ENCODE measurements around the gene PLEK2. TPM values are rescaled to one million over a fixed set of nuclear protein-coding genes. Genes with fewer than 3 reads are reported as not detected.

PLEK2 gene
- total and polyA plus RNA-seq, 4 donors = 2.8 to 4.9 (median 3.9) TPM

DNA sequence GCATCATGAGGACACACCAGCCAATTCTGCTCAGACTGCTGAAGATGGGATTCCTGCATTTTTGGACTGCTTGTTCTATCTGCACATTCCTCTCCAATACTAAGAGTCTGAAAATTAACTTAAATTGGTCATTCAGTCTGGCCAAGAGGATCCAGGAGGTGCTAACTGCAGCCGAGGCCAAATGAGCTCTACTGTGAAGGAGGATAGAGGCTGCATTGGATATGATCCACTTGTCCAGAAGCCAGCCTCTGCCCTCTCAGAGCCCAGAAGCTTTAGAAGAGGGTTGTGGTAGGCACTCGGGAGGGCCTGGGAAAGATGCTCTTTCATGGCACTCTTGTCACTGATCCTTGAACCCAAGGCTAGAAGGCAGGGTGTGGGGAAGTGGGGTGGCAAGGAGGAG lies 37.1 kb upstream of the PLEK2 start:
- DNase-seq (no peak), ATAC-seq (ENCODE audit: insufficient read depth, low FRiP score) (no peak)
- Histone ChIP-seq H3K9ac (ENCODE audit: insufficient read depth in 1 of 2, low read length in 2 of 2) (no peak overlapping the region), H3K36me3 (ENCODE audit: control insufficient read depth in 4 of 4, insufficient read depth in 4 of 4, low read length in 4 of 4) (no peaks in the 10 kb centered on the region), H3K4me1 (ENCODE audit: control insufficient read depth in 5 of 5, insufficient read depth in 5 of 5, low read length in 5 of 5) (peaks cover 0 to 9% (median 0%) of the 10 kb centered on the region in 5 donors), H3K4me3 (no peak overlapping the region), H3K9me3 (ENCODE audit: control insufficient read depth in 4 of 4, insufficient read depth in 3 of 4, low read length in 3 of 4) (peaks cover 0 to 2% (median 0%) of the 10 kb centered on the region in 4 donors), H3K27me3 (ENCODE audit: control insufficient read depth in 3 of 3, insufficient read depth in 3 of 3, low read length in 2 of 3) (no peaks in the 10 kb centered on the region), H3K27ac (ENCODE audit: low read depth in 1 of 2, low read length in 1 of 2) (no peak overlapping the region)
- no peak for TF ChIP-seq CTCF (IDR thresholded peaks at IDR 0.05; ENCODE audit: control extremely low read depth, extremely low read depth)
- 93 to 95% methylated on average over 2 of the region's 2 CpGs for WGBS, 2 donors

GRCh38 chr14:67447033-67447381 lies 35.0 kb upstream of the PLEK2 start:
- TF ChIP-seq CTCF (IDR thresholded peaks at IDR 0.05; ENCODE audit: control extremely low read depth, extremely low read depth) = no peak
- 78 to 96% methylated on average over 1 of the region's 1 CpG for WGBS, 2 donors
- DNase-seq = no peak
- peak overlapping the region in 1 of 2 donors; percentile 84 for H3K27ac ChIP-seq (ENCODE audit: low read depth in 1 of 2, low read length in 1 of 2)
- ATAC-seq (ENCODE audit: insufficient read depth, low FRiP score) = no peak
- no peaks in the 10 kb centered on the region for H3K27me3 ChIP-seq (ENCODE audit: control insufficient read depth in 3 of 3, insufficient read depth in 3 of 3, low read length in 2 of 3)
- peaks cover 0 to 2% (median 0%) of the 10 kb centered on the region in 4 donors for H3K9me3 ChIP-seq (ENCODE audit: control insufficient read depth in 4 of 4, insufficient read depth in 3 of 4, low read length in 3 of 4)
- no peak overlapping the region for H3K9ac ChIP-seq (ENCODE audit: insufficient read depth in 1 of 2, low read length in 2 of 2)
- H3K36me3 ChIP-seq (ENCODE audit: control insufficient read depth in 4 of 4, insufficient read depth in 4 of 4, low read length in 4 of 4) = no peaks in the 10 kb centered on the region
- H3K4me3 ChIP-seq = no peak overlapping the region
- H3K4me1 ChIP-seq (ENCODE audit: control insufficient read depth in 5 of 5, insufficient read depth in 5 of 5, low read length in 5 of 5) = peaks cover 0 to 9% (median 0%) of the 10 kb centered on the region in 5 donors

GRCh38 chr14:67446371-67447032 lies 34.5 kb upstream of the PLEK2 start:
- peak overlapping the region in 1 of 2 donors; percentile 84 for H3K27ac ChIP-seq (ENCODE audit: low read depth in 1 of 2, low read length in 1 of 2)
- H3K4me1 ChIP-seq (ENCODE audit: control insufficient read depth in 5 of 5, insufficient read depth in 5 of 5, low read length in 5 of 5) = peaks cover 0 to 9% (median 0%) of the 10 kb centered on the region in 5 donors
- peak; percentile 52 to 81 (median 78) for DNase-seq
- no peak for TF ChIP-seq CTCF (IDR thresholded peaks at IDR 0.05; ENCODE audit: control extremely low read depth, extremely low read depth)
- H3K9me3 ChIP-seq (ENCODE audit: control insufficient read depth in 4 of 4, insufficient read depth in 3 of 4, low read length in 3 of 4) = peaks cover 0 to 2% (median 0%) of the 10 kb centered on the region in 4 donors
- no peaks in the 10 kb centered on the region for H3K27me3 ChIP-seq (ENCODE audit: control insufficient read depth in 3 of 3, insufficient read depth in 3 of 3, low read length in 2 of 3)
- no peak overlapping the region for H3K4me3 ChIP-seq
- no peak for ATAC-seq (ENCODE audit: insufficient read depth, low FRiP score)
- no peaks in the 10 kb centered on the region for H3K36me3 ChIP-seq (ENCODE audit: control insufficient read depth in 4 of 4, insufficient read depth in 4 of 4, low read length in 4 of 4)
- H3K9ac ChIP-seq (ENCODE audit: insufficient read depth in 1 of 2, low read length in 2 of 2) = no peak overlapping the region
- WGBS, 2 donors = 71 to 75% methylated on average over 8 of the region's 8 CpGs

DNA sequence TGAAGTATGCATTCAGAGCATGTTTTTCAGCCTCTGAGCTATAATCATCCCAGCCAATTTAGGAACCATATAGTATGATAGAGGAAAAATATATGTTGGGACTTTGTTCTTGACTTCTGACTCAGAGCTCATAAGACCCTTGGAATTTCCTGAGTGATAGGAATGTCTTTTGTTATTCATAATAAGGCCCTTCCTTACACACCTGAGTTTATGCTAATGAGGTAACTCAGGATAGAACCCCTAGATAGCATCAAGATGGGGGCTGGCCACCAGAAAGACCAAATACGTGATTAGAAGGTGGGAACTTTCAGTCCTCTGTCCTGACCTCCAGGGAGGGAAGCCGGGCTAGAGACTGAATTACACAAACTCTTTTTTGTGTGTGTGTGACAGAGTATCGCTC lies 32.4 kb upstream of the PLEK2 start:
- Histone ChIP-seq H3K27ac (ENCODE audit: low read depth in 1 of 2, low read length in 1 of 2) (no peak overlapping the region), H3K36me3 (ENCODE audit: control insufficient read depth in 4 of 4, insufficient read depth in 4 of 4, low read length in 4 of 4) (no peaks in the 10 kb centered on the region), H3K9me3 (ENCODE audit: control insufficient read depth in 4 of 4, insufficient read depth in 3 of 4, low read length in 3 of 4) (no peaks in the 10 kb centered on the region), H3K4me1 (ENCODE audit: control insufficient read depth in 5 of 5, insufficient read depth in 5 of 5, low read length in 5 of 5) (peaks cover 0 to 9% (median 0%) of the 10 kb centered on the region in 5 donors), H3K4me3 (no peak overlapping the region), H3K9ac (ENCODE audit: insufficient read depth in 1 of 2, low read length in 2 of 2) (no peak overlapping the region), H3K27me3 (ENCODE audit: control insufficient read depth in 3 of 3, insufficient read depth in 3 of 3, low read length in 2 of 3) (no peaks in the 10 kb centered on the region)
- TF ChIP-seq CTCF (IDR thresholded peaks at IDR 0.05; ENCODE audit: control extremely low read depth, extremely low read depth) = no peak
- ATAC-seq (ENCODE audit: insufficient read depth, low FRiP score) (no peak), DNase-seq (no peak)
- WGBS, 2 donors = 84 to 91% methylated on average over 3 of the region's 3 CpGs
